Measurements from ENCODE around the gene CDH16.
"Not testable (repeated sequence)": the region's sequence is repeated elsewhere in the genome, so short reads cannot be mapped to it uniquely, and the experiment has no call there.

The CDH16 gene

GRCh38 chr16:66872559-66872942 is 46.1 kb downstream of the CDH16 start:
- DNase-seq (ENCODE audit: low read depth in 2 of 2), result no peak

- DNase-seq (ENCODE audit: low read depth in 2 of 2), result no peak
These were observed 46.8 kb downstream of the CDH16 start for GRCh38 chr16:66871840-66872239.

GRCh38 chr16:66871363-66871762 is 47.3 kb downstream of the CDH16 start:
- not testable (repeated sequence) for DNase-seq (ENCODE audit: low read depth in 2 of 2)

GRCh38 chr16:66869424-66869823 is 49.3 kb downstream of the CDH16 start:
- no peak for DNase-seq (ENCODE audit: low read depth in 2 of 2)

- no peak for DNase-seq (ENCODE audit: low read depth in 2 of 2)
These were observed 55.0 kb downstream of the CDH16 start for GRCh38 chr16:66863707-66864106.

DNA sequence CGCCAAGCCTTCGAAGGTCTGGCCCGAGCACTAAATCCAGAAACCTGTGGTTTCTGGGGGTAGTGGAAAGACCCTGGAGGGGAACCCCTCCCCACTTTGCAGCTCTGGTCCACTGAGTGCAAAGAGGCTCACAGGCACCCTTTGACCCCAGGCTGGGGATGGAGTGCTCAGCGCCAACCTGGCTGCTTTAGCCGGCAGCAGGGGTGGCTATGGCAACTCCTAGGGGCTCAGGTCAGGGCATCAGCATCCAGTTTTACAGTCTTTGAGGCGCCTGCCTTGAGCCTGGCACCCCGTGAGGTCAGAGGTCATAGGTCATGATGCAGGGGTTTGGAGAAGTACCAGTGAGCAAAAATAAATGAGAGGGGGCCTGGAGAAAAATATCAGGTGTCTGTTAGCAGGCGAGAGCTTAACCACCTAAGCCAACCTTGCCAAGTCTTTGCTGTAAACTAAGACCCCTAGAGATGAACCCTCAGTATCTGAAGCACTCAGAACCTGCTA is 56.6 kb downstream of the CDH16 start:
- no peak for DNase-seq (ENCODE audit: low read depth in 2 of 2)

GRCh38 chr16:66859397-66860068 is 59.2 kb downstream of the CDH16 start:
- DNase-seq (ENCODE audit: low read depth in 2 of 2), result no peak

GRCh38 chr16:66858740-66859396 is 59.8 kb downstream of the CDH16 start:
- DNase-seq (ENCODE audit: low read depth in 2 of 2), result no peak
